ENCODE results near the gene HOXC10.

The HOXC10 gene

GRCh38 chr12:53986686-53987483, 1.9 kb downstream of the HOXC10 start:
- in situ Hi-C loops (cut with MboI; ENCODE audit: low sequenced_read_pairs, unreplicated experiment) = no loop called here
- TF ChIP-seq CTCF (IDR thresholded peaks at IDR 0.05; ENCODE audit: borderline replicate concordance, control extremely low read depth, extremely low read depth, insufficient read depth, missing control alignments) = no peak
- no peak for DNase-seq (ENCODE audit: low spot score)

- TF ChIP-seq CTCF (IDR thresholded peaks at IDR 0.05; ENCODE audit: borderline replicate concordance, control extremely low read depth, extremely low read depth, insufficient read depth, missing control alignments) = no peak
- no peak for DNase-seq (ENCODE audit: low spot score)
- in situ Hi-C loops (cut with MboI; ENCODE audit: low sequenced_read_pairs, unreplicated experiment) = no loop called here
Observed at GRCh38 chr12:53987787-53988230, 2.9 kb downstream of the HOXC10 start.

GRCh38 chr12:53988541-53989226, 3.7 kb downstream of the HOXC10 start:
- no peak for DNase-seq (ENCODE audit: low spot score)
- TF ChIP-seq CTCF (IDR thresholded peaks at IDR 0.05; ENCODE audit: borderline replicate concordance, control extremely low read depth, extremely low read depth, insufficient read depth, missing control alignments) = no peak
- in situ Hi-C loops (cut with MboI; ENCODE audit: low sequenced_read_pairs, unreplicated experiment) = no loop called here

GRCh38 chr12:53989227-53990113, 4.5 kb downstream of the HOXC10 start:
- peak; percentile 73 for DNase-seq (ENCODE audit: low spot score)
- in situ Hi-C loops (cut with MboI; ENCODE audit: low sequenced_read_pairs, unreplicated experiment) = no loop called here
- TF ChIP-seq CTCF (IDR thresholded peaks at IDR 0.05; ENCODE audit: borderline replicate concordance, control extremely low read depth, extremely low read depth, insufficient read depth, missing control alignments) = peak; percentile 53

- DNase-seq (ENCODE audit: low spot score) = no peak
- TF ChIP-seq CTCF (IDR thresholded peaks at IDR 0.05; ENCODE audit: borderline replicate concordance, control extremely low read depth, extremely low read depth, insufficient read depth, missing control alignments) = no peak
- in situ Hi-C loops (cut with MboI; ENCODE audit: low sequenced_read_pairs, unreplicated experiment) = no loop called here
Observed at GRCh38 chr12:53990311-53991076, 5.5 kb downstream of the HOXC10 start.

All from GM13976 (cell line).